HepG2 (cell line): ENCODE results near the gene ZNF189. TPM values are rescaled to one million over a fixed set of nuclear protein-coding genes. Genes with fewer than 3 reads are reported as not detected.

Experiments
- ATAC-seq: fragments of 200-7000 bp; cut with Tn5 transposase; 3 replicates; pipeline ENCODE4 v1.9.1; 2020; ENCODE audit warnings: mild to moderate bottlenecking, moderate library complexity
- BruUV-seq: library from RNA; stranded (reverse); fragments of 400-500 nt; replicated peaks from 2 replicates; lab custom pipeline; 2021; lab: Mats Ljungman, UMichigan
- CTCF ChIA-PET: fragments of 300-600 bp; formaldehyde crosslinking; extraction: SDS; loops from one replicate; lab custom pipeline; 2021; ENCODE audit warnings: low total read pairs, inconsistent platforms, low intra/inter-chr PET ratio; lab: Yijun Ruan, JAX
- POLR2A ChIA-PET: fragments of 350-600 bp; sonication (Branson Sonifier 250); formaldehyde crosslinking; loops from one replicate; lab custom pipeline; 2020; ENCODE audit warnings: antibody characterized with exemption, inconsistent platforms; lab: Yijun Ruan, JAX
- DNase-seq: peaks from one replicate; pipeline ENCODE4 v3.0.0-alpha.2; 2015; ENCODE audit warnings: low spot score
- FAIRE-seq: peaks from 3 replicates; lab custom pipeline; 2011; peaks lifted over from hg19 to GRCh38; lab: Jason Lieb, UNC
- H2AFZ ChIP-seq: one replicate; pipeline ENCODE4 v1.6.1; 2011; ENCODE audit warnings: low read length, inconsistent platforms
- H3K27ac ChIP-seq: fragments of 300-600 bp; 3 replicates; pipeline ENCODE4 v1.8.0; 2011; ENCODE audit warnings: mixed run types, mild to moderate bottlenecking, mixed read lengths, low read length, inconsistent platforms; ENCODE audit not compliant: insufficient read depth; ENCODE audit errors: extremely low read length
- H3K27me3 ChIP-seq, 2 experiments: fragments of 200-600 bp in 1 of 2; 2 replicates in 1 of 2; 3 replicates in 1 of 2; pipeline versions ENCODE4 v1.6.0 to v1.8.0; 2011; ENCODE audit warnings: low read length in 2 of 2, mild to moderate bottlenecking in 2 of 2, moderate library complexity in 2 of 2, inconsistent platforms in 1 of 2; ENCODE audit not compliant: insufficient read depth in 2 of 2, control insufficient read depth in 1 of 2
- H3K36me3 ChIP-seq, 2 experiments: fragments of 200-600 bp in 1 of 2; replicated peaks in 1 of 2; 2 replicates in 1 of 2; 3 replicates in 1 of 2; pipeline versions ENCODE4 v1.5.1 to v1.8.0; 2011; ENCODE audit warnings: low read length in 2 of 2, inconsistent platforms in 1 of 2; ENCODE audit not compliant: insufficient read depth in 2 of 2, control insufficient read depth in 1 of 2
- H3K4me1 ChIP-seq: 2 replicates; pipeline ENCODE4 v1.5.1; 2012; ENCODE audit warnings: low read length, inconsistent platforms; ENCODE audit not compliant: insufficient read depth
- H3K4me2 ChIP-seq: 2 replicates; pipeline ENCODE4 v1.6.0; 2011; ENCODE audit warnings: low read depth, low read length, inconsistent platforms
- H3K4me3 ChIP-seq, 3 experiments: fragments of 200-600 bp in 1 of 3; sonication (generic), shearing (Covaris generic) in 1 of 3; replicated peaks in 1 of 3; 2 replicates each; pipeline ENCODE4 v1.5.1; 2011 to 2016; ENCODE audit warnings: low read length in 3 of 3, inconsistent platforms in 2 of 3, low read depth in 2 of 3, mild to moderate bottlenecking in 2 of 3, control low read depth in 1 of 3, mixed read lengths in 1 of 3; ENCODE audit not compliant: insufficient read depth in 1 of 3
- H3K79me2 ChIP-seq: one replicate; pipeline ENCODE4 v1.6.1; 2011; ENCODE audit warnings: low read length, inconsistent platforms; ENCODE audit not compliant: insufficient read depth
- H3K9ac ChIP-seq: 2 replicates; pipeline ENCODE4 v1.6.0; 2011; ENCODE audit warnings: mild to moderate bottlenecking, low read depth, low read length, inconsistent platforms; ENCODE audit not compliant: insufficient read depth
- H3K9me3 ChIP-seq: 2 replicates; pipeline ENCODE4 v1.5.1; 2012; ENCODE audit warnings: mild to moderate bottlenecking, low read length
- H4K20me1 ChIP-seq: 2 replicates; pipeline ENCODE4 v1.6.0; 2011; ENCODE audit warnings: inconsistent platforms, mild to moderate bottlenecking, low read length, moderate library complexity; ENCODE audit not compliant: insufficient read depth
- E2F1 ChIP-seq: sonication (generic); formaldehyde crosslinking; IDR thresholded peaks from 2 replicates; pipeline ENCODE4 v1.5.0; 2020; ENCODE audit warnings: missing genetic modification reagents
- FOXA1 ChIP-seq, 2 experiments: fragments of 450-650 bp in 1 of 2; sonication (generic) in 1 of 2; formaldehyde crosslinking in 1 of 2; IDR thresholded peaks; 2 replicates each; pipeline versions ENCODE4 v1.4.0 to v1.6.1; 2016 to 2020; ENCODE audit warnings: missing genetic modification reagents in 1 of 2
- IRX3 ChIP-seq: sonication (generic); formaldehyde crosslinking; IDR thresholded peaks from 2 replicates; pipeline ENCODE4 v1.8.1; 2023; ENCODE audit warnings: mild to moderate bottlenecking, low read depth, missing genetic modification reagents, borderline replicate concordance
- MATR3 ChIP-seq: sonication (generic); formaldehyde crosslinking; IDR thresholded peaks from 2 replicates; pipeline ENCODE4 v1.4.0; 2020; ENCODE audit warnings: missing genetic modification reagents
- POGZ ChIP-seq: sonication (generic); formaldehyde crosslinking; IDR thresholded peaks from 2 replicates; pipeline ENCODE4 v1.4.0; 2020; ENCODE audit warnings: mild to moderate bottlenecking, missing genetic modification reagents
- SETDB1 ChIP-seq: sonication (generic); formaldehyde crosslinking; IDR thresholded peaks from 2 replicates; pipeline ENCODE4 v1.5.1; 2020; ENCODE audit warnings: missing genetic modification reagents, mild to moderate bottlenecking, borderline replicate concordance
- SP5 ChIP-seq: IDR thresholded peaks from 2 replicates; pipeline ENCODE4 v1.6.1; 2016; ENCODE audit warnings: low read depth, borderline replicate concordance
- ZNF180 ChIP-seq: sonication (generic); formaldehyde crosslinking; IDR thresholded peaks from 2 replicates; pipeline ENCODE4 v1.4.0; 2020; ENCODE audit warnings: low read depth, missing genetic modification reagents, borderline replicate concordance
- ZNF235 ChIP-seq: sonication (generic); formaldehyde crosslinking; IDR thresholded peaks from 2 replicates; pipeline ENCODE4 v1.8.1; 2023; ENCODE audit warnings: mild to moderate bottlenecking, missing genetic modification reagents, borderline replicate concordance
- ZNF383 ChIP-seq: sonication (generic); formaldehyde crosslinking; IDR thresholded peaks from 2 replicates; pipeline ENCODE4 v1.4.0; 2020; ENCODE audit warnings: missing genetic modification reagents, mild to moderate bottlenecking, borderline replicate concordance
- WGBS: methylation state at CpG from one replicate; pipeline ENCODE4 v1.1.6; 2017; ENCODE audit warnings: low lambda C conversion rate; 5-methylcytosine and 5-hydroxymethylcytosine counted together
- in situ Hi-C: cut with HindIII; loops from 2 replicates; pipeline ENCODE4 v1.10.0; 2017; ENCODE audit warnings: low pct_unique_long_range_greater_than_20kb; ENCODE audit not compliant: extremely low pct_ligation_motif_present
- intact Hi-C: fragments of 100-400 bp; cut with micrococcal nuclease; formaldehyde crosslinking; loops from one replicate; pipeline ENCODE4 v1.10.0; 2022; ENCODE audit not compliant: unreplicated experiment
- polyA plus RNA-seq, 8 experiments: library from polyadenylated mRNA; depleted of rRNA in 3 of 8; stranded (reverse) in 7 of 8; unstranded in 1 of 8; fragments of >200 nt; fragmentation: Illumina TruSeq in 4 of 8; extraction: Trizol in 4 of 8; gene quantifications; 2 replicates each; pipeline versions ENCODE4 v1.2.1 to v1.2.3, GENCODE V29; 2011 to 2016; ENCODE audit warnings: low read depth in 4 of 8, missing spikeins in 1 of 8, mixed read lengths in 1 of 8; ENCODE audit not compliant: insufficient read depth in 1 of 8
- total RNA-seq, 5 experiments: library from RNA; depleted of rRNA; stranded (reverse); fragments of >200 nt; fragmentation: Illumina TruSeq; extraction: Trizol; gene quantifications; 2 replicates each; pipeline ENCODE4 v1.2.3, GENCODE V29; 2016; ENCODE audit warnings: low read depth in 1 of 5
- TF ChIP-seq, protein P1 (sequence below): sonication (generic); formaldehyde crosslinking; IDR thresholded peaks from 2 replicates; pipeline ENCODE4 v1.4.0; 2020; ENCODE audit warnings: missing genetic modification reagents
- TF ChIP-seq, protein P2 (sequence below): sonication (generic); formaldehyde crosslinking; IDR thresholded peaks from 2 replicates; pipeline ENCODE4 v1.5.1; 2020; ENCODE audit warnings: mild to moderate bottlenecking, missing genetic modification reagents, moderate library complexity

The ZNF189 gene
- total and polyA plus RNA-seq, 2 of the 13 experiments (the other 11 are each of a cell fraction or from before 2014, with no cell fraction given): 8.4 to 50.0 TPM

- TF ChIP-seq E2F1 (CRISPR knock-in tag): peak; percentile 18; the same call in 1 of the 2 replicates
- no peak for TF ChIP-seq ZNF180 (CRISPR knock-in tag)
- no peak for TF ChIP-seq ZNF235 (CRISPR knock-in tag)
Observed at GRCh38 chr9:101421653-101422065, 23.0 kb downstream of the ZNF189 start (continued).

DNA sequence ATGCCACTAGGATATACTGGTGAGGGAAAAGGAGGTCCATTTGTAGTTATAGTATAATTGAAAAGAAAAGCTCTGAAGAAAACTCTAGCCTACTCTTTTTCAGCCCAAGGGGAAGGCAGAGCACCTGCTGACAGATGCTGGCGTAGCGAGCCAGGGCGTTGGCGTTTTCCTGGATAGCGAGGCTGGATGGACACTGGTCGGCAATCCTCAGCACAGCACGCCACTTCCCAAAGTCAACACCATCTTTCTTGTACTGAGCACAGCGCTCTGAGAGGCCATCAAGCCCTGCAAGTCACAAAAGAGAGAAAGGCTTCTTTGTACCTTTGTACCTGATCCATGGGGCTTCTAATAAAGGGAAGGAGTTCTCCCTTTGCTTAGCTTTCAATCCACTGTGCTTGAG lies 28.7 kb downstream of the ZNF189 start:
- H3K27ac ChIP-seq: no peak overlapping the region
- CTCF ChIA-PET: no interaction called here
- TF ChIP-seq, protein P1, sequence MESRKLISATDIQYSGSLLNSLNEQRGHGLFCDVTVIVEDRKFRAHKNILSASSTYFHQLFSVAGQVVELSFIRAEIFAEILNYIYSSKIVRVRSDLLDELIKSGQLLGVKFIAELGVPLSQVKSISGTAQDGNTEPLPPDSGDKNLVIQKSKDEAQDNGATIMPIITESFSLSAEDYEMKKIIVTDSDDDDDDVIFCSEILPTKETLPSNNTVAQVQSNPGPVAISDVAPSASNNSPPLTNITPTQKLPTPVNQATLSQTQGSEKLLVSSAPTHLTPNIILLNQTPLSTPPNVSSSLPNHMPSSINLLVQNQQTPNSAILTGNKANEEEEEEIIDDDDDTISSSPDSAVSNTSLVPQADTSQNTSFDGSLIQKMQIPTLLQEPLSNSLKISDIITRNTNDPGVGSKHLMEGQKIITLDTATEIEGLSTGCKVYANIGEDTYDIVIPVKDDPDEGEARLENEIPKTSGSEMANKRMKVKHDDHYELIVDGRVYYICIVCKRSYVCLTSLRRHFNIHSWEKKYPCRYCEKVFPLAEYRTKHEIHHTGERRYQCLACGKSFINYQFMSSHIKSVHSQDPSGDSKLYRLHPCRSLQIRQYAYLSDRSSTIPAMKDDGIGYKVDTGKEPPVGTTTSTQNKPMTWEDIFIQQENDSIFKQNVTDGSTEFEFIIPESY (CRISPR knock-in tag): peak; percentile 85
- TF ChIP-seq IRX3 (CRISPR knock-in tag) (no peak), POGZ (peak; percentile 48; the same call in 1 of the 2 replicates), FOXA1 (IDR thresholded peaks at IDR 0.05) (no peak), FOXA1 (CRISPR knock-in tag; IDR thresholded peaks at IDR 0.05) (0 out of 2 replicates have a peak, but pooled peaks have one; percentile 8), SP5 (CRISPR knock-in tag) (no peak), SETDB1 (CRISPR knock-in tag) (no peak), ZNF383 (CRISPR knock-in tag) (no peak), MATR3 (no peak)
- TF ChIP-seq, protein P2, sequence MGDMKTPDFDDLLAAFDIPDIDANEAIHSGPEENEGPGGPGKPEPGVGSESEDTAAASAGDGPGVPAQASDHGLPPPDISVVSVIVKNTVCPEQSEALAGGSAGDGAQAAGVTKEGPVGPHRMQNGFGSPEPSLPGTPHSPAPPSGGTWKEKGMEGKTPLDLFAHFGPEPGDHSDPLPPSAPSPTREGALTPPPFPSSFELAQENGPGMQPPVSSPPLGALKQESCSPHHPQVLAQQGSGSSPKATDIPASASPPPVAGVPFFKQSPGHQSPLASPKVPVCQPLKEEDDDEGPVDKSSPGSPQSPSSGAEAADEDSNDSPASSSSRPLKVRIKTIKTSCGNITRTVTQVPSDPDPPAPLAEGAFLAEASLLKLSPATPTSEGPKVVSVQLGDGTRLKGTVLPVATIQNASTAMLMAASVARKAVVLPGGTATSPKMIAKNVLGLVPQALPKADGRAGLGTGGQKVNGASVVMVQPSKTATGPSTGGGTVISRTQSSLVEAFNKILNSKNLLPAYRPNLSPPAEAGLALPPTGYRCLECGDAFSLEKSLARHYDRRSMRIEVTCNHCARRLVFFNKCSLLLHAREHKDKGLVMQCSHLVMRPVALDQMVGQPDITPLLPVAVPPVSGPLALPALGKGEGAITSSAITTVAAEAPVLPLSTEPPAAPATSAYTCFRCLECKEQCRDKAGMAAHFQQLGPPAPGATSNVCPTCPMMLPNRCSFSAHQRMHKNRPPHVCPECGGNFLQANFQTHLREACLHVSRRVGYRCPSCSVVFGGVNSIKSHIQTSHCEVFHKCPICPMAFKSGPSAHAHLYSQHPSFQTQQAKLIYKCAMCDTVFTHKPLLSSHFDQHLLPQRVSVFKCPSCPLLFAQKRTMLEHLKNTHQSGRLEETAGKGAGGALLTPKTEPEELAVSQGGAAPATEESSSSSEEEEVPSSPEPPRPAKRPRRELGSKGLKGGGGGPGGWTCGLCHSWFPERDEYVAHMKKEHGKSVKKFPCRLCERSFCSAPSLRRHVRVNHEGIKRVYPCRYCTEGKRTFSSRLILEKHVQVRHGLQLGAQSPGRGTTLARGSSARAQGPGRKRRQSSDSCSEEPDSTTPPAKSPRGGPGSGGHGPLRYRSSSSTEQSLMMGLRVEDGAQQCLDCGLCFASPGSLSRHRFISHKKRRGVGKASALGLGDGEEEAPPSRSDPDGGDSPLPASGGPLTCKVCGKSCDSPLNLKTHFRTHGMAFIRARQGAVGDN (CRISPR knock-in tag): peak; percentile 35; the same call in 1 of the 2 replicates

More for the DNA sequence above, 28.7 kb downstream of the ZNF189 start:
- Histone ChIP-seq H3K9ac (no peak overlapping the region), H3K4me1 (peaks cover 88% of the 10 kb centered on the region), H3K9me3 (no peaks in the 10 kb centered on the region), H3K4me3 (no peak overlapping the region), H2AFZ (no peak overlapping the region), H3K4me2 (no peak overlapping the region), H3K27me3 (no peaks in the 10 kb centered on the region), H4K20me1 (no peaks in the 10 kb centered on the region), H3K79me2 (no peaks in the 10 kb centered on the region), H3K36me3 (no peaks in the 10 kb centered on the region)
- DNase-seq: no peak
- BruUV-seq: no TSS peak
- WGBS: 94% methylated on average over 8 of the region's 8 CpGs
- no peak for FAIRE-seq
- intact Hi-C loops (no loop called here), in situ Hi-C loops (no loop called here)
- no peak for ATAC-seq
- POLR2A ChIA-PET: interaction anchor here (2.4 to 2.7 kb wide), 2 partner anchors 19 to 29 kb away, joined by 6 to 7 read pairs; partner anchors contain the start of genes MRPL50 and ZNF189
